ENCODE measurements around the gene FLRT2. TPM values are rescaled to one million over a fixed set of nuclear protein-coding genes. Genes with fewer than 3 reads are reported as not detected.

Gene FLRT2
- total RNA-seq, 1 donor from 2014 or later, result 205 TPM

GRCh38 chr14:85528080-85528896, 1.7 kb upstream of the FLRT2 start:
- ATAC-seq (peak; percentile 62), DNase-seq (ENCODE audit: low spot score) (no peak)
- intact Hi-C loops (cut with DNase I), result loop anchor here (5.0 kb wide), 1 partner anchor 1696 kb away; no protein-coding TSS in a partner anchor

GRCh38 chr14:85528897-85529631, 880 bp upstream of the FLRT2 start:
- ATAC-seq, result peak; percentile 2
- intact Hi-C loops (cut with DNase I), result loop anchor here (5.0 kb wide), 1 partner anchor 1697 kb away; no protein-coding TSS in a partner anchor
- DNase-seq (ENCODE audit: low spot score), result no peak

- intact Hi-C loops (cut with DNase I), result no loop called here
- DNase-seq (ENCODE audit: low spot score) (no peak), ATAC-seq (no peak)
Observed at GRCh38 chr14:85530626-85531025, 682 bp downstream of the FLRT2 start.

- peak; percentile 41 for ATAC-seq
Observed at GRCh38 chr14:85531141-85531586, 1.2 kb downstream of the FLRT2 start.

GRCh38 chr14:85531587-85532373, 1.8 kb downstream of the FLRT2 start:
- ATAC-seq, result peak; percentile 71
- intact Hi-C loops (cut with DNase I), result no loop called here
- DNase-seq (ENCODE audit: low spot score), result peak; percentile 88

More at GRCh38 chr14:85531141-85531586, 1.2 kb downstream of the FLRT2 start:
- DNase-seq (ENCODE audit: low spot score), result peak; percentile 78
- intact Hi-C loops (cut with DNase I), result no loop called here

GRCh38 chr14:85532374-85533022, 2.6 kb downstream of the FLRT2 start:
- ATAC-seq, result no peak
- no peak for DNase-seq (ENCODE audit: low spot score)
- intact Hi-C loops (cut with DNase I), result no loop called here

- ATAC-seq (peak; percentile 73), DNase-seq (ENCODE audit: low spot score) (peak; percentile 84)
- intact Hi-C loops (cut with DNase I), result no loop called here
Observed at GRCh38 chr14:85533023-85533860, 3.3 kb downstream of the FLRT2 start.

GRCh38 chr14:85533861-85534291, 3.9 kb downstream of the FLRT2 start:
- DNase-seq (ENCODE audit: low spot score) (peak; percentile 62), ATAC-seq (no peak)
- intact Hi-C loops (cut with DNase I), result no loop called here

- intact Hi-C loops (cut with DNase I), result no loop called here
- ATAC-seq, result no peak
- no peak for DNase-seq (ENCODE audit: low spot score)
Observed at GRCh38 chr14:85534458-85535293, 4.7 kb downstream of the FLRT2 start.

- intact Hi-C loops (cut with DNase I), result no loop called here
- DNase-seq (ENCODE audit: low spot score), result no peak
- no peak for ATAC-seq
Observed at GRCh38 chr14:85535321-85535720, 5.4 kb downstream of the FLRT2 start.

- DNase-seq (ENCODE audit: low spot score) (no peak), ATAC-seq (peak; percentile 48)
Observed at GRCh38 chr14:85535991-85536832, 6.3 kb downstream of the FLRT2 start.

GRCh38 chr14:85536833-85537190, 6.9 kb downstream of the FLRT2 start:
- ATAC-seq, result no peak
- intact Hi-C loops (cut with DNase I), result no loop called here
- DNase-seq (ENCODE audit: low spot score), result no peak

More at GRCh38 chr14:85535991-85536832, 6.3 kb downstream of the FLRT2 start:
- intact Hi-C loops (cut with DNase I), result no loop called here

- no peak for ATAC-seq
- no peak for DNase-seq (ENCODE audit: low spot score)
- intact Hi-C loops (cut with DNase I), result no loop called here
Observed at GRCh38 chr14:85537526-85537925, 7.6 kb downstream of the FLRT2 start.

- ATAC-seq (no peak), DNase-seq (ENCODE audit: low spot score) (no peak)
- intact Hi-C loops (cut with DNase I), result no loop called here
Observed at GRCh38 chr14:85538636-85539035, 8.7 kb downstream of the FLRT2 start.

- ATAC-seq, result no peak
- intact Hi-C loops (cut with DNase I), result no loop called here
- DNase-seq (ENCODE audit: low spot score), result no peak
Observed at GRCh38 chr14:85539510-85539909, 9.6 kb downstream of the FLRT2 start.

- no peak for DNase-seq (ENCODE audit: low spot score)
- intact Hi-C loops (cut with DNase I), result no loop called here
- no peak for ATAC-seq
Observed at GRCh38 chr14:85542623-85543022, 12.7 kb downstream of the FLRT2 start.
